ENCODE data around the gene TMEM131L.
A peak's percentile ranks its signal among the peaks of the same experiment; 100 is the strongest.
"Not testable (repeated sequence)": the region's sequence is repeated elsewhere in the genome, so short reads cannot be mapped to it uniquely, and the experiment has no call there.

Gene TMEM131L

DNA sequence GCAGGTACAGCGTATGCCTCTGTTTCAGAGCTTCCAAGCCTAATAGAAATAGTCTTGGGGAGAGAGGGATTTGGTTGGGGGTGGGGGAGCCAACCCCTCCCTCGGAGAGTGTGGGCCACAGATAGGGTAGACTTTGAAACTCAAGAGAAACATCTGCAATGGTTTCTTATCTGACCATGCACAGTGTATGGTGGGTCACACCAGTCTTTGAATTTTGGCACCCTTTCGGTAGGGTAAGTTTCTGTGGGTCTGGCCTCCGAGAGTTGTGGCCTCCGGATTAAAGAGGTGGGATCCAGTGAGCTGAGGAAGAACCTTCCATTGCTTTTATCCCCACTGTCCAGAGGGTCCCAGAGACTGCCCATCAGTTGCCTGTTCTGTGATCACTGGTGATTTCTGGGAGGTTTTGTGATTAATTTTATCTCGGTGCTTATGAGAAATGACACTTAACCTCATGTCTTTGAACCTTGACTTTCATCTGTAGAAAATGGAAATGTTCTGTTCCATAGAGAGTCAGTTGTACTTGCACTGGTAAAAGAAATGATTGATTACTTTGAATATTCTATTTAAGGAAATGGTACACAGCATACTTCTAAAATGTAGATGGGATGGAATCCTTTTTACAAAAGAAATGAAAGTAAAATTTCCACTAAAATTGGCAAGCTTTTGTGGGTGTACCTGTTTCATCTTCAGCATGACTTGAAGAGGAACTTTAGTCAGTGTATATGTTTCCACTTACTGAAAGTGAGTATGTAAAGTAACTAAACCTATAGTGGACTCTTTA lies 62.7 kb downstream of the TMEM131L start:
- DNase-seq = no peak

GRCh38 chr4:153529646-153530045 lies 63.5 kb downstream of the TMEM131L start:
- DNase-seq = no peak

GRCh38 chr4:153530284-153530999 lies 64.3 kb downstream of the TMEM131L start:
- DNase-seq = no peak

GRCh38 chr4:153531000-153531358 lies 64.8 kb downstream of the TMEM131L start:
- no peak for DNase-seq

DNA sequence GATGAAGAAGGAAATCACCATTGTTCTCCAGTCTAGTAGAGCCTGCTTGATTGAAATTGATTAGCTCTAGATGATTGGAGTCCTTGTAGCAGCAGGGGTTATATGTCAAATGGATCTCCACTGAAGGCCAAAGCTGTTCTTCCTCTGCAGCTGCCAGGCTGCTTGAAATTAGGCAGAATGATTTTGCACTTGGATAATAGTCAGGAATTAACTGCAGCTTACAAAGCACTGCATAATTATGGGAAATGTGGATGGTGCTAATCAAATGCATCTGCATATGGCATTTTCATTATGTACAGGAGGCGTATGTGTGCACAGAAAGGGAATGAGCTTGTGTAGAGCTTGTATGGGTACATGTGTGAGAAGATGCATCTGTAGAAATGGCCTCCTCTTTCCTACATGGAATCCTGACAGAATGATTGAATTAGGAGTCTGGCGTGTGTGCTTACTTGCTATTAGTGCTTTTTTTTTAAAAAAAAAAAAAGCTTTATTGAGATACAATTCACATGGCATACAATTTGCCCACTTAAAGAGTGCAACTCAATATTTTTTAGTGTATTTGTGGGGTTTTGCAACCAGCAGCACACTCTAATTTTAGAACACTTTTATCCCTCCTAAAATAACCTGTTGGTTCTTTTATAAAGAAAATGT lies 65.9 kb downstream of the TMEM131L start:
- DNase-seq = no peak

DNA sequence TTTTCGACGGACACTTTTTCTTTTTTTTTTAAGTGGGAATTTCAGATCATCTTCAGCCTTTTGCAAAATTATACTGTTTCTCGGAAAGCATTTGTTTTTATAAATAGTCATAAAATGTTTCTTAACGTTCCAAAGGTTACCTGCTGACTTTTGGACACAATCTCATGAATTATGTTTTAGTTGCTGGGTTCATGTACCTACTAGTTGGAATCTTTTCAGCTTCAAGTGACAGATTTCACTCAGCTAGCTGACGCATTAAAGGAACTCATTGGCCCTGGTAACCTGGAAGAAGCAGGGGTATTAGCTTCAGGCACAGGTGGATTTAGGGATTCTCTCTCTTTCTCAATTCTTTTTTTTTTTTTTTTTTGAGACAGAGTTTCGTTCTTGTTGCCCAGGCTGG lies 66.5 kb downstream of the TMEM131L start:
- no peak for DNase-seq

GRCh38 chr4:153533387-153533786 lies 67.2 kb downstream of the TMEM131L start:
- no peak for DNase-seq

DNA sequence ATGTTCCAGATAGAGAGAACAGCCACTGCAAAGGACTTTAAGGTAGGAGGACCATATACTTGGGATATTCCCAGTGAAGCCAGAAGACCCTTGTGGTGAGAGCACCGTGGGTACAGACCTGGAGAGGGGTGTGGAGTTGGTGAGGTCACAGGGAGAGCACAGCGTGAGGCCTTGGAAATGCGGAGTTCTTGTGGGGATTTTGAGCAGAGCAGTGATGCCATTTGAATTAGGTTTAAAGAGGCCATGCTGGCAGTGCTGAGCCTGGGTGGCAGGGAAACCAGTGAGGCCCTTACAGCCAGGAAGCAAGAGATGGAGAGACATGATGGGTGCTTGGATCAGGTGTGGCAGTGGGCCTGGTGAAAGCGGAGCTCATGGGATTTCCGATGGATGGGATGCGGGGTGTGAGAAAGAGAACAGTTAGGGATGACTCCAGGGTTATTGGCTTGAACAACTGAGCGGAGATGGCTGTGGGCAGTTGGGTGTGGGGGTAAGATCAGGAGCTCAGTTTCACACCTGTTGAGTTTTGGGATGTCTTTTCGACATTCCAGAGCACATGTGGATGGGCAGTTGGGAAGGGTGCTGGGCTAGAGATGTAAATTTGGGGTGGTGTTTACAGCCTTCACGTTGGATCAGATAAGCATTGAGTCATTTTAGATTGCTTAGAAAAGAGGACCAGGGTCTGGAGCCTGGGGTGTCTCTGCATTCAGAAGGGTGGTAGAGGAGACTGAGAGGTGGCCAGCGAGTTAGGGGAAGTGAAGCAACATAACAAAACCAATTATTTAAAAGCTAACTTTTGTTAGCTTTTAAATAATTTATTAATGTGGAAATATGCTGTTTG lies 68.9 kb downstream of the TMEM131L start:
- no peak for DNase-seq

DNA sequence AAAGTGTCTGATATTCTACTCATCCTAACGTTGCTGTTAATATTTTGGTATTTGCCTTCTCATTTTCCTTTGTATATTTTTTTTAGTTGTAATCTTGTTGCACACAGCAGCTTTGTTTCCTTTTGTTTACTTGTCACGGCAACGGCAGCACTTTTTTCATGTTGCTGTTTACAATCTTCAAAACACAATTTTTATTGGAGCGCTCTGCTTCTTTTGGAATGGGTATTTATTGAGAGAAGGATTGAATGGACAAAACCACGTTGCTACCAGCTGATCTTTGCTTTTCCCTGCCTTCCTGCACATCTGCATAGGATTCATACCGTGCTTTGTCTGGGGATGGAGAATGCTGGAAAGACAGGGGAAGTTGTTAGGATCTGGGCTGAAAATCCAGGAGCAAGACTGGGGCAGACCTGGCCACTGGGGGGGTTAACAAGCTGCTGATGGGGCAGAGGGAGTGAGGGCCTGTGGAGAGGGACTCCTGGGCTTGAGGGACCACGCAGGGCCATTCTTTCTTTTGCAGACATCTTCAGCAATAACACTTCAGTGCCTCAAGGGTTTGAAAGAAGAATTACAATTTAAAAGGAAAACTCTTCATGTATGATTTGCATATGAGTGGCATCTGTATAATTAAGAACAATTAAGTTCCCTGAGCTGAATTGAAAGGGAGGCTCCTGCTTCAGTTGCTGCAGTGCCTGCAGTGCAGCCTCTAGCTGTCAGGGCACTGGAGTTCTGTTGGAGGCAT lies 69.8 kb downstream of the TMEM131L start:
- no peak for DNase-seq

- no peak for DNase-seq
Observed at GRCh38 chr4:153537493-153537960, 71.4 kb downstream of the TMEM131L start.

GRCh38 chr4:153538487-153539357 lies 72.6 kb downstream of the TMEM131L start:
- peak; percentile 15 for DNase-seq

DNA sequence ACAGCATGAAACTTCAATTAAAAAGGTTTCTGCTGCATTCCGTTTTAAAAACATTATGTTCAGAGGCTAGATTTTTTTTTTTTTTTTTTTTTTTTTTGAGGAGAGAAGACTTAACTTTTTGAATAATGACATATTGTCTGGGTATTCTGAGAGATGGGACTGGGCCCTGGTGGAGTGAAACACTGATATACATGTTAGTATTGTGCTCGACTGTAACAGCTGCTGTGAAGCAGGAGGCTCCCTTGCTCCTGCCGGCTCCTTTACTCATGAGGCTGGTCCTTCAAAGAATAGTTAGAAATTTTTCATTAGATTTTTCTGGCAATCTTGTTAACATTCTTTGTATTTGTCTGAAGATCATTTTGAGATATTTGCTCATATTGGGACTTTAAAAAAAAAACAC lies 73.3 kb downstream of the TMEM131L start:
- no peak for DNase-seq

- DNase-seq = peak; percentile 87
Observed at GRCh38 chr4:153541456-153542096, 75.4 kb downstream of the TMEM131L start.

GRCh38 chr4:153542131-153542530 lies 76.0 kb downstream of the TMEM131L start:
- no peak for DNase-seq

DNA sequence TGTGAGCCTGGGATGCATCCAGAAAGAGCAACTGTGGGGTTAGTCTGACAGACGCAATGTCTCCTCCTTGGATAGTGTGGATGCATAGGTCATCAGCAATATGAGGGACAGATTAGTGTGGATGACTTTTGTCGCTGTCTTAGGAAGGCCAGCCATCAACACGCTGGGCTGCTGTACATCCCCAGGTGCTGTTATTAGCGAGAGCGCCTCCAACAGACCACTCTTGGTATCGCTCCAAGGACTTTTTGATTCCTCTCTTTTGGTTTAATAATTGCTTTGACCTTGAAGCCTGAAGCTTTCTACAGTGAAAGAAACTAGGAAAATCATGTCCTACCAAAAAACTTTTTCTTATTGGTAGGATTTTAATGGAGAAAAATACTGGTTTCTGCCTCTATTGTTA lies 76.7 kb downstream of the TMEM131L start:
- no peak for DNase-seq

DNA sequence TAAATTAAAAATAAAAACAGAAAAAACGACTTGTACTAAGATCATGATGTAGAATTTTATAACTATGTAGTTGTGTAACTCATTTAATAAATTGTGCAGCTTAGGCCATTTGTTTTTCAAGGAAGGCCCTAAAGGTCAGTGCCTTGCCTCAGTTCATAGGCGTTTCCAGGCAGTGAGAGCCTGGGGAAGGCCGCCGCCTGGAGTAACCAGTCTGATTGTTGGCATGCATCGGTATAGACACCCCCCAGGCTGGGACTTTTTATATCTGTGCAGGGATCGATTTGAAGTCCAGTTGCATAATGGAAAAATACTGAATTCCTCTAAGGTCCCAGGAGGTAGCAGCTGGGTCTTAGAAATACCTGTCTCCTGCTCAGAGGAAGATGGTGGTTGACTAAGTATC lies 77.2 kb downstream of the TMEM131L start:
- DNase-seq = no peak

GRCh38 chr4:153545822-153546221 lies 79.7 kb downstream of the TMEM131L start:
- DNase-seq = no peak

DNA sequence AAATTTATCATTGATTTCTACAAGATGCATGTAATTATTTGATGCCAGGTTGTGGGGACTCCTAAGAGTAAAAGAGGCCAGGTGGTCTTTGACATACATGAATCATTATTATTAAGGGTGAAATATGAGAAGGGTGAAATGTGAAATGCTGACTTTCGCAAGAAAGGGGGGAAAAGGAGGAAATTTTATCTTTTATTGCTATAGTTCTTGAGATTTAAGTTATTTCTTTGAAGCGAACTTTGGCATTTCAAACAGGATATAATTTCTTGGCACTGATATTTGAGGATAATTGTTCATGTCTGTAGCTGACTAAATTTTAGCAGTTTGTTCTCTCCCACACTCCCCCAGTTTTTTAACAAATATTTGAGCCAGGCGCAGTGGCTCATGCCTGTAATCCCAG lies 80.1 kb downstream of the TMEM131L start:
- no peak for DNase-seq

GRCh38 chr4:153547520-153547919 lies 81.4 kb downstream of the TMEM131L start:
- DNase-seq = no peak

- DNase-seq = not testable (repeated sequence)
Observed at GRCh38 chr4:153548907-153549306, 82.7 kb downstream of the TMEM131L start.

DNA sequence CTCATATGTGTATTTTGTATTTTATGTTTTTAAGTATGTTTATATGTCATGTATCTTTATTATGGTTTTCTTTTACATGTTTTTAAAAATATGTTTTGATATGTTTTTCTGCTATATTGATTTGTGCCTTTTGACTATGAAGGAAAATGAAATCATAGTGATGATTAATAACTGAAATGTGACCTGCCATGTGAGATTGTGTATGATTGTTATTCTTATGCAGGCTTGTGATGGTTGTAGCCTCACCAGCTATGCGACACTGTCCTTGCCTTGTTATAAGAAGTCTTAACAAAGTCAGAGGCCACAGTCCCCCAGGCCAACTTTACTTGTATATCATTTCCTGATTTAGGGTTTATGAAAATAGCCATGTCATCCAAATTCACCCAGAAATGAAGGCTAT lies 83.2 kb downstream of the TMEM131L start:
- no peak for DNase-seq

Measured in EL (cell line).